ENCODE data around the gene CAPN3.

DNA sequence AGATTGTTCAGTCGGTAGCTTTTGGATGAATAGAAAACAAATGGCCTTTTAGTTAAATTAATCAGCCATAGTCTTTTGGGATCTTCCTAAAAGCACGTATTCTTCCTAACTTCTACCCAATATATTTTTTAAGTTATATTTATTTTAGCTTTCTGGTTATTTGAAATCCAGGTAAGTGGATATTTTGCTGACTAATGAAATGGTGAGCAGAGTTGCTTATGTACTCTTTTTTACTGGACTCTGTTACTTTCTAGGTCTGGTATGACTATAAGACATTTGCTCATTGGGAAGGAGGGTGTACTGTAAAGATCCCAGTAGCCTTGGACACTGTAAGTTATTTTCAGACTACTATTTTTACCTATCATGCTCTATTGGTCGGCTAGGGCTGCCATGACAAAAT is 13.8 kb upstream of the CAPN3 start:
- TF ChIP-seq ZFX (IDR thresholded peaks at IDR 0.05) (no peak), CTCF (conservative IDR thresholded peaks at IDR 0.05) (no peak)

Measured in C4-2B (cell line).